Hepatocyte (in vitro differentiated cells): ENCODE data around the gene SNX9.

ENCODE experiments used
- CTCF ChIP-seq: fragments of 200-600 bp; sonication (generic); IDR thresholded peaks from 2 replicates; pipeline ENCODE4 v1.5.1; 2016; ENCODE audit warnings: antibody characterized with exemption, mild to moderate bottlenecking; ENCODE audit not compliant: poor library complexity
- EZH2 ChIP-seq: fragments of 200-600 bp; sonication (generic); IDR thresholded peaks from 2 replicates; pipeline ENCODE4 v1.6.1; 2016; ENCODE audit warnings: antibody characterized with exemption, mild to moderate bottlenecking, borderline replicate concordance

GRCh38 chr6:157980288-157981131 is 157.5 kb downstream of the SNX9 start:
- no peak for TF ChIP-seq CTCF
- TF ChIP-seq EZH2 = no peak
